ENCODE measurements around the gene TREM1. TPM values are rescaled to one million over a fixed set of nuclear protein-coding genes. Genes with fewer than 3 reads are reported as not detected.

Gene TREM1
- total RNA-seq, 2 donors from 2014 or later, result not detected

GRCh38 chr6:41269716-41270115 lies 16.8 kb downstream of the TREM1 start:
- DNase-seq, result no peak
- Mint-ChIP-seq H3K4me1 (no peaks in the 10 kb centered on the region), H3K27me3 (ENCODE audit: insufficient read depth) (peaks cover 9% of the 10 kb centered on the region), H3K4me3 (no peak overlapping the region), H3K36me3 (ENCODE audit: low read depth) (no peaks in the 10 kb centered on the region), H3K27ac (no peak overlapping the region), H3K9me3 (no peaks in the 10 kb centered on the region)
- H3K27ac ChIP-seq (ENCODE audit: low read depth, low read length), result no peak overlapping the region
- no peaks in the 10 kb centered on the region for H3K36me3 ChIP-seq (ENCODE audit: control insufficient read depth, insufficient read depth, low read length)
- WGBS, 2 experiments (ENCODE audit: insufficient coverage in 1 of 2, insufficient read length in 1 of 2), result 90% methylated on average over 3 to 4 of the region's 4 CpGs
- H3K27me3 ChIP-seq (ENCODE audit: control insufficient read depth, insufficient read depth, low read length, poor library complexity, severe bottlenecking), result no peaks in the 10 kb centered on the region
- H3K9ac ChIP-seq (ENCODE audit: extremely low read depth, low read length, poor library complexity, severe bottlenecking), result no peak overlapping the region
- H3K9me3 ChIP-seq (ENCODE audit: control insufficient read depth, low read length), result no peaks in the 10 kb centered on the region
- no peak for TF ChIP-seq CTCF (conservative IDR thresholded peaks at IDR 0.05)
- no peak overlapping the region for H3K4me3 ChIP-seq (ENCODE audit: low read length)
- no peaks in the 10 kb centered on the region for H3K4me1 ChIP-seq (ENCODE audit: control insufficient read depth, insufficient read depth, low read length)

DNA sequence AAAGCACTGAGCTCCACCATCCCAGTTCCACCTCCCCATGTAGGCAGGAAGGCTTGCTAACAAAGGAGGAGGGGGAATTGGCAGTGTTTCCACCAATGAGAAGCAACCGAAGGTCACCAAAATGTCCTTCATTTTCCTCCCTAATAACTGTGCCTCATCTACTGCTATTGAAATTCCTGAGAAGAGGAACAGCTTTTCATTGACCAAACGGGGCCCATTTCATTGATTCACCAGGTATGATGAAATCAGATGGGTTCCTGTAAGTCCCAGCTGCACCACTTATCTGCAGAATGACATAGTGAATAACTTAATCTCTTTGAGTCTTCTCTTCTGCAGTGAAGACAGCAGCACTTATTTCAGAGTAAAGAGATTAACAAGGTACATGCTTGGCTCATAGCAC lies 17.3 kb downstream of the TREM1 start:
- H3K4me3 Mint-ChIP-seq, result no peak overlapping the region
- H3K9me3 Mint-ChIP-seq, result no peaks in the 10 kb centered on the region
- Histone ChIP-seq H3K9ac (ENCODE audit: extremely low read depth, low read length, poor library complexity, severe bottlenecking) (no peak overlapping the region), H3K9me3 (ENCODE audit: control insufficient read depth, low read length) (no peaks in the 10 kb centered on the region), H3K4me3 (ENCODE audit: low read length) (no peak overlapping the region), H3K36me3 (ENCODE audit: control insufficient read depth, insufficient read depth, low read length) (no peaks in the 10 kb centered on the region), H3K4me1 (ENCODE audit: control insufficient read depth, insufficient read depth, low read length) (no peaks in the 10 kb centered on the region), H3K27me3 (ENCODE audit: control insufficient read depth, insufficient read depth, low read length, poor library complexity, severe bottlenecking) (no peaks in the 10 kb centered on the region), H3K27ac (ENCODE audit: low read depth, low read length) (no peak overlapping the region)
- H3K27ac Mint-ChIP-seq, result no peak overlapping the region
- H3K27me3 Mint-ChIP-seq (ENCODE audit: insufficient read depth), result peaks cover 9% of the 10 kb centered on the region
- no peak for TF ChIP-seq CTCF (conservative IDR thresholded peaks at IDR 0.05)
- 86 to 87% methylated on average over 2 of the region's 2 CpGs for WGBS, 2 experiments (ENCODE audit: insufficient coverage in 1 of 2, insufficient read length in 1 of 2)
- H3K4me1 Mint-ChIP-seq, result no peaks in the 10 kb centered on the region
- H3K36me3 Mint-ChIP-seq (ENCODE audit: low read depth), result no peaks in the 10 kb centered on the region
- no peak for DNase-seq

DNA sequence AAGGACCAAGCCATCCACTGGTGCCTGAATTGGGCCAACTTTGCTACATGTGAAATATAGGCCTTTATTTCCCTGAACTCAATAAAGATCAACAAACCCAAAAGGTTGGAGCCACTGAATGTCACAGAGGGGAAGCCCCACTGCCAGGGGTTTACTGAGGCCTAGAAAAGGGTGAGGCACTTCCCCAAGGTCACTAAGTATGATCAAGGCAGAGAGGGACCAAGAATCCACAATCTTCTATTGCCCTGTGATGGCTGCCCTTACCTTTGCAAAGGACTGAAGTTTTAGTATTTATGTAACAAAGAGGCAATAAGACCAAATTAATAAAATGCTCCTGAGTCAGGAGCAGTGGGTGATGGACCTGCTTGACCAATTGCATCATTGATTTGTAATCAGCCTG lies 18.0 kb downstream of the TREM1 start:
- H3K4me1 Mint-ChIP-seq, result no peaks in the 10 kb centered on the region
- H3K27me3 Mint-ChIP-seq (ENCODE audit: insufficient read depth), result peaks cover 9% of the 10 kb centered on the region
- no peaks in the 10 kb centered on the region for H3K27me3 ChIP-seq (ENCODE audit: control insufficient read depth, insufficient read depth, low read length, poor library complexity, severe bottlenecking)
- no peak overlapping the region for H3K4me3 Mint-ChIP-seq
- peaks cover 4% of the 10 kb centered on the region for H3K9me3 ChIP-seq (ENCODE audit: control insufficient read depth, low read length)
- DNase-seq, result no peak
- no peaks in the 10 kb centered on the region for H3K36me3 Mint-ChIP-seq (ENCODE audit: low read depth)
- H3K27ac Mint-ChIP-seq, result no peak overlapping the region
- peaks cover 4% of the 10 kb centered on the region for H3K9me3 Mint-ChIP-seq
- H3K27ac ChIP-seq (ENCODE audit: low read depth, low read length), result no peak overlapping the region
- H3K4me3 ChIP-seq (ENCODE audit: low read length), result no peak overlapping the region
- H3K36me3 ChIP-seq (ENCODE audit: control insufficient read depth, insufficient read depth, low read length), result no peaks in the 10 kb centered on the region
- no peak overlapping the region for H3K9ac ChIP-seq (ENCODE audit: extremely low read depth, low read length, poor library complexity, severe bottlenecking)
- no peaks in the 10 kb centered on the region for H3K4me1 ChIP-seq (ENCODE audit: control insufficient read depth, insufficient read depth, low read length)
- no peak for TF ChIP-seq CTCF (conservative IDR thresholded peaks at IDR 0.05)

Measured in endodermal cell (in vitro differentiated cells).